Measurements from ENCODE around the gene SPRTN. TPM values are rescaled to one million over a fixed set of nuclear protein-coding genes. Genes with fewer than 3 reads are reported as not detected.

The SPRTN gene
- total RNA-seq, 1 donor from 2014 or later: 52.6 TPM

DNA sequence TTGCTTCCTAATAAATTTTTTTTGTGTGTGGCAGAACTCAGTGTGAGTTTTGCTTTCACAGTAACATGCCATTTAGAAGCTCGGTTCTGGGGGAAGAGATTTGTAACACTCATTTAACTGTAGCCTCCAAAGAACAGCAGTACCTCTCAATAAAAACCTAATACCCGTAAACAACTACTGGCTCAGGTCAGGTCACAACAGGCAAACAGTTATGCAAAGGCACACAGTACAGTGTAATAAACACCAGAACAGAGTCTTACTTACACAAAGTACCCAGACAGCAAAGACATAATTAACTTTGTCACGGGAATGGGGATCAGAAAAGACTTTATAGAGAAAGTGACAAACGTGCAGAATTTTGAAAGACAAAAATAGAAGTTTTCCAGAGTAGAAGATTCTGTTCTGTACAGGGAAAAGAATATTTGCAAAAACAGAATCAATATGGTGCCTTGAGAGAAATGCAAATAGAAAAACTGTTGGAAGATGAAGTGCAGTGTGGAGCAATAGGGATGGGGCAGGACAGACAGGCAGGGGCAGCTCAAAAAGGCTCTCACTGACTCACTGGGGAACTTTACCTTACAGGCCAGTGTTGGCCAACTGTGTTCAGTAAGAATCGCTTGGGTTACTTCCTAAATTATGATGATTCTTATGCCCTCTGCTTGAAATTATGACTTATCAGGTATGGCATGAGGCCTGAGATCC lies 45.2 kb downstream of the SPRTN start:
- H3K4me3 ChIP-seq: no peak overlapping the region
- TF ChIP-seq, protein P1, sequence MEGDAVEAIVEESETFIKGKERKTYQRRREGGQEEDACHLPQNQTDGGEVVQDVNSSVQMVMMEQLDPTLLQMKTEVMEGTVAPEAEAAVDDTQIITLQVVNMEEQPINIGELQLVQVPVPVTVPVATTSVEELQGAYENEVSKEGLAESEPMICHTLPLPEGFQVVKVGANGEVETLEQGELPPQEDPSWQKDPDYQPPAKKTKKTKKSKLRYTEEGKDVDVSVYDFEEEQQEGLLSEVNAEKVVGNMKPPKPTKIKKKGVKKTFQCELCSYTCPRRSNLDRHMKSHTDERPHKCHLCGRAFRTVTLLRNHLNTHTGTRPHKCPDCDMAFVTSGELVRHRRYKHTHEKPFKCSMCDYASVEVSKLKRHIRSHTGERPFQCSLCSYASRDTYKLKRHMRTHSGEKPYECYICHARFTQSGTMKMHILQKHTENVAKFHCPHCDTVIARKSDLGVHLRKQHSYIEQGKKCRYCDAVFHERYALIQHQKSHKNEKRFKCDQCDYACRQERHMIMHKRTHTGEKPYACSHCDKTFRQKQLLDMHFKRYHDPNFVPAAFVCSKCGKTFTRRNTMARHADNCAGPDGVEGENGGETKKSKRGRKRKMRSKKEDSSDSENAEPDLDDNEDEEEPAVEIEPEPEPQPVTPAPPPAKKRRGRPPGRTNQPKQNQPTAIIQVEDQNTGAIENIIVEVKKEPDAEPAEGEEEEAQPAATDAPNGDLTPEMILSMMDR (IDR thresholded peaks at IDR 0.05): no peak
- DNase-seq (ENCODE audit: low spot score in 2 of 2): no peak
- H3K36me3 ChIP-seq: no peaks in the 10 kb centered on the region
- H3K27ac ChIP-seq: no peak overlapping the region
- intact Hi-C loops (cut with DNase I): no loop called here
- no peaks in the 10 kb centered on the region for H3K9me3 ChIP-seq
- H3K4me1 ChIP-seq: peaks cover 0 to 10% of the 10 kb centered on the region in 2 donors
- H3K27me3 ChIP-seq: no peaks in the 10 kb centered on the region

DNA sequence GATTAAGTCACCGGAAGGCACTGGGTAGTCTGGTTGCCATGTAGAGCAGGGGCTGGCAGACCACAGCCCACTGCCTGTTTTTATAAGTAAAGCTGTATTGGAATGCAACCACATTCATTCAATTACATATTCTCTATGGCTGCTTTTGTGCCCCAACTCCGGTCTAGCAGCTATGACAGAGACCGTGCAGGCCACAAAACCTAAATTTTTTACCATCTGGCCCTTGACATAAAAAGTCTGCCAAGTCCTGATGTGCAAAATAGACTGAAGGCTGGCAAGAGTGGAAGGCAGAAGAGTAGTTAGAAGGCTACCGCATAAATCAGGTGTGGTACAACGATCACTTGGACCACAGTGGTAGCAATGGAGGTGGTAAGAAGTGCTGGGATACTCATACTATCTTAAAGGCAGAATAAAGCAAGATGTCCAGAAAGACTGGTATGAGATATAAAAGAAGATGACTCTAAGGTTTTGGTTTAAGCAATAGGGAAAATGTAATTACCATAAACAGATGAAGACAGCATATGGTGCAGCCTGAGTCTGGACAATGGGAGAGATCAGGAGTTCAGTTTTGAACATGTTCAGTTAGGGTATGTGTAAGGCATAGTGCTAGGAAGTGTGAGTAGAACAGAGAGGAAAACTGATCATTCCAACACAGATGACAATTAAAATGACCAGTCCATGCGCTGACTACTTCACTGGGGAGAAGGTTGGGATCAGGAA lies 46.8 kb downstream of the SPRTN start:
- Histone ChIP-seq H3K36me3 (no peaks in the 10 kb centered on the region), H3K4me3 (no peak overlapping the region), H3K27ac (no peak overlapping the region), H3K27me3 (no peaks in the 10 kb centered on the region), H3K4me1 (peaks cover 0 to 10% of the 10 kb centered on the region in 2 donors), H3K9me3 (no peaks in the 10 kb centered on the region)
- intact Hi-C loops (cut with DNase I): loop anchor here (5.0 kb wide), 1 partner anchor 37 kb away; the partner anchor contains the start of gene EGLN1
- TF ChIP-seq, protein P1 (IDR thresholded peaks at IDR 0.05): no peak
- DNase-seq (ENCODE audit: low spot score in 2 of 2): no peak

DNA sequence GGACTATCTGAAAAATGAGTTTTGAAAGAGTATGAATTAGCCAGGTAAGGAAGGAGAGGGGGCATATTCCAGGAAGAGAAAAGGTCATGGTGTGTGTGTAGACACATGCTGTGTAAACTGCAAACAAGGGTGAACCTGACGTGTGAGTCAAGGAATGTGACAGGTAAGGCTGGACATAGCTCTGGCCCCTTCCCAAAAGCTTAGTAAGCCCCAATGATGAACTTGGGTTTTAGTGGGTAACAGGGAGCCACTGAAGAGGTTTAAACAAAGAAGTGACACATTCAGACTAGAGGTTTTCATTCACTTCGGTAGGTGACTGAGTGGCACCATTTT lies 47.3 kb downstream of the SPRTN start:
- Histone ChIP-seq H3K4me3 (no peak overlapping the region), H3K9me3 (no peaks in the 10 kb centered on the region), H3K4me1 (peaks cover 0 to 10% of the 10 kb centered on the region in 2 donors), H3K36me3 (no peaks in the 10 kb centered on the region), H3K27me3 (no peaks in the 10 kb centered on the region), H3K27ac (no peak overlapping the region)
- intact Hi-C loops (cut with DNase I): loop anchor here (5.0 kb wide), 1 partner anchor 37 kb away; the partner anchor contains the start of gene EGLN1
- TF ChIP-seq, protein P1 (IDR thresholded peaks at IDR 0.05): no peak
- DNase-seq (ENCODE audit: low spot score in 2 of 2): no peak

DNA sequence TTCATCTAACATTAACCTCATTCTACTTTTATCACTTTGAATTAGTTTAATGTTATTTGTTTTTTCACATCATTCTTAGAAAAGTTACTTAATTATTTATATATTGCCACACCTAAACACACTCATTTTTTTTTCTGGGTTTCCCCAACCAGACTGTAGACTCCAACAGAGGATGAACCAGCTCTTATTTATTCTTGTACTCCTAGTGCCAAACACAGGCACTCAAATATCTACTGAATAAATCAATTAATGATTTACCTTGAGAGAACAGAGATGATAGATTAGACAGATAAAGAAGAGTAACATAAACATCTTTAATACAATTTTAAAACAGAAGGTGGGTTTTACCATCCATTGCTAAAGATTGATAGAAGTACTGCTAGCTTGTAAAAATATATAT lies 48.4 kb downstream of the SPRTN start:
- no peak for DNase-seq (ENCODE audit: low spot score in 2 of 2)
- TF ChIP-seq, protein P1 (IDR thresholded peaks at IDR 0.05): no peak
- no peak overlapping the region for H3K27ac ChIP-seq
- H3K4me3 ChIP-seq: no peak overlapping the region
- no peaks in the 10 kb centered on the region for H3K27me3 ChIP-seq
- H3K4me1 ChIP-seq: peaks cover 0 to 10% of the 10 kb centered on the region in 2 donors
- no peaks in the 10 kb centered on the region for H3K9me3 ChIP-seq
- H3K36me3 ChIP-seq: no peaks in the 10 kb centered on the region
- intact Hi-C loops (cut with DNase I): loop anchor here (5.0 kb wide), 1 partner anchor 36 kb away; the partner anchor contains the start of gene EGLN1

DNA sequence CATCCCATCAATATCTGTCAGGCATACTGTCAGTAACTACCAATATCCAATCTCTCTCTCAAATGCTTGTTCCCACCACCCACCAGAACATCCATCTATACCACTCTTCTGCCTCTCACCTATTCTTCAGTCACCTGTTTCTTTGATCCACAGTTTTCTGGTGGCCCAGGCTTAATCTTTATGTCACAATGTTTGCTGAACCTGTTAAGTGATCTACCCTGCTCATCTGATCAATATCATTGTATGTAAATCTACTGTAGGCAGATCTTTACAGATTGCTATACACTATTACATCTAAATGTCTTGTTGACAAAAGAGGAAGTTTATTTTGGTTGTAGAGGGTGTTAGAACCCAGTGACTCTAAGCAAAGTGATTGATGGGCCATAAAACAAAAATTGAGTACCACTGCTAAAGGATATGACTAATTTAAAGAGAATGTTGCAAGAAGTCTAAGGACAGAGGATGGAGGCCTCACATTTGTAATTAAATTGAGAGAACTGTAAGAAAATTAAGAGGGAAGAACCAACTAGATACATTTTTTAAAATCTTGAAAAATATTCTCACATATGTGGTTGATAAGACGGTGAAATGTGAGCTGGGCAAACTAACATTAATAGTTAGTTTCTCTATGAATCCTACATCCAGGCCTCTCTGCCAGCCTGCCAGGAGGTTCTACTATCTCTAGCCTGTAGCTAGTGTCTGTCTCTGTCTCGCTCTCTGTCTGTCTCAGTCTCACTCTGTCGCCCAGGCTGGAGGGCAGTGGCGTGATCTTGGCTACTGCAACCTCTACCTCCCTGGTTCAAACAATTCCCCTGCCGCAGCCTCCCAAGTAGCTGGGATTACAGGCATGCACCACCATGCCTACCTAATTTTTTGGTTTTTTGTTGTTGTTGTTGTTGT lies 49.9 kb downstream of the SPRTN start:
- Histone ChIP-seq H3K36me3 (no peaks in the 10 kb centered on the region), H3K9me3 (no peaks in the 10 kb centered on the region), H3K4me3 (no peak overlapping the region), H3K27ac (no peak overlapping the region), H3K27me3 (no peaks in the 10 kb centered on the region), H3K4me1 (peaks cover 0 to 5% of the 10 kb centered on the region in 2 donors)
- intact Hi-C loops (cut with DNase I): loop anchor here (5.0 kb wide), 1 partner anchor 34 kb away; the partner anchor contains the start of gene EGLN1
- no peak for DNase-seq (ENCODE audit: low spot score in 2 of 2)
- TF ChIP-seq, protein P1 (IDR thresholded peaks at IDR 0.05): no peak

All from ascending aorta (tissue), 2 donors.